HG03442 (cell line): ENCODE measurements around the gene RBP7.
"Not testable (repeated sequence)": the region's sequence is repeated elsewhere in the genome, so short reads cannot be mapped to it uniquely, and the experiment has no call there.

Source experiments
- ATAC-seq: cut with Tn5 transposase; IDR thresholded peaks from one replicate; pipeline ENCODE4 v1.9.1; 2021; ENCODE audit warnings: mild to moderate bottlenecking, moderate library complexity; ENCODE audit not compliant: unreplicated experiment

The RBP7 gene

GRCh38 chr1:9996624-9997582 is at the start of gene RBP7:
Gene RBP7 (plus strand): TSS chr1:9997228. CDS start chr1:9997259, 31 bp downstream.
- no peak for ATAC-seq

GRCh38 chr1:9957726-9958125 is 39.3 kb upstream of the RBP7 start:
- no peak for ATAC-seq

GRCh38 chr1:9960011-9960410 is 37.0 kb upstream of the RBP7 start:
- no peak for ATAC-seq

GRCh38 chr1:9960706-9961562 is 36.1 kb upstream of the RBP7 start:
- ATAC-seq: no peak

GRCh38 chr1:9984253-9984652 is 12.8 kb upstream of the RBP7 start:
- ATAC-seq: no peak

GRCh38 chr1:9985001-9985400 is 12.0 kb upstream of the RBP7 start:
- no peak for ATAC-seq

- no peak for ATAC-seq
Observed at GRCh38 chr1:9989773-9990172, 7.3 kb upstream of the RBP7 start.

GRCh38 chr1:9990944-9991343 is 6.1 kb upstream of the RBP7 start:
- ATAC-seq: no peak

GRCh38 chr1:9992910-9993309 is 4.1 kb upstream of the RBP7 start:
- ATAC-seq: no peak

GRCh38 chr1:9993561-9994075 is 3.4 kb upstream of the RBP7 start:
- no peak for ATAC-seq

- ATAC-seq: no peak
Observed at GRCh38 chr1:10001016-10001665, 4.1 kb downstream of the RBP7 start.

GRCh38 chr1:10005248-10005647 is 8.2 kb downstream of the RBP7 start:
- ATAC-seq: not testable (repeated sequence)

GRCh38 chr1:10007169-10007568 is 10.1 kb downstream of the RBP7 start:
- ATAC-seq: no peak

- no peak for ATAC-seq
Observed at GRCh38 chr1:10014016-10014415, 17.0 kb downstream of the RBP7 start.

GRCh38 chr1:10019561-10019960 is 22.5 kb downstream of the RBP7 start:
- no peak for ATAC-seq

- no peak for ATAC-seq
Observed at GRCh38 chr1:10020086-10020485, 23.1 kb downstream of the RBP7 start.

- ATAC-seq: not testable (repeated sequence)
Observed at GRCh38 chr1:10020678-10021077, 23.6 kb downstream of the RBP7 start.

- ATAC-seq: not testable (repeated sequence)
Observed at GRCh38 chr1:10021992-10022391, 25.0 kb downstream of the RBP7 start.

- ATAC-seq: no peak
Observed at GRCh38 chr1:10022656-10023055, 25.6 kb downstream of the RBP7 start.

- ATAC-seq: no peak
Observed at GRCh38 chr1:10025354-10025753, 28.3 kb downstream of the RBP7 start.

- no peak for ATAC-seq
Observed at GRCh38 chr1:10027027-10027426, 30.0 kb downstream of the RBP7 start.
